K562 (cell line): ENCODE results near the gene SHC1. TPM values are rescaled to one million over a fixed set of nuclear protein-coding genes. Genes with fewer than 3 reads are reported as not detected.

Experiments used
- HDAC2 ChIP-seq: fragments of 450-650 bp; IDR thresholded peaks from 2 replicates; pipeline ENCODE4 v1.6.1; 2016; ENCODE audit warnings: mild to moderate bottlenecking
- KLF13 ChIP-seq: fragments of 450-650 bp; IDR thresholded peaks from 2 replicates; pipeline ENCODE4 v1.6.1; 2016; ENCODE audit warnings: missing genetic modification characterization, low read depth, mild to moderate bottlenecking, missing compliant biosample characterization, moderate library complexity, borderline replicate concordance
- MED1 ChIP-seq: sonication (generic); formaldehyde crosslinking; IDR thresholded peaks from 2 replicates; pipeline ENCODE4 v1.8.1; 2023; ENCODE audit warnings: missing genetic modification reagents, borderline replicate concordance
- NKRF ChIP-seq: fragments of 450-650 bp; IDR thresholded peaks from 2 replicates; pipeline ENCODE4 v1.6.1; 2016; ENCODE audit warnings: borderline replicate concordance
- POLR2H ChIP-seq: IDR thresholded peaks from 2 replicates; pipeline ENCODE4 v1.6.1; 2016; ENCODE audit warnings: missing genetic modification characterization, low read depth, mild to moderate bottlenecking, control low read depth, missing compliant biosample characterization, moderate library complexity
- RB1 ChIP-seq: fragments of 450-650 bp; IDR thresholded peaks from 2 replicates; pipeline ENCODE4 v1.6.1; 2017; ENCODE audit warnings: low read depth, mild to moderate bottlenecking
- ZBTB49 ChIP-seq: sonication (generic); formaldehyde crosslinking; IDR thresholded peaks from 2 replicates; pipeline ENCODE4 v1.8.0; 2022; ENCODE audit warnings: missing genetic modification reagents, mild to moderate bottlenecking, borderline replicate concordance
- ZNF318 ChIP-seq, 2 experiments: fragments of 450-650 bp; IDR thresholded peaks; 2 replicates each; pipeline ENCODE4 v1.6.1; 2016; ENCODE audit warnings: mild to moderate bottlenecking in 2 of 2, borderline replicate concordance in 1 of 2, low read depth in 1 of 2, moderate library complexity in 1 of 2
- ZNF764 ChIP-seq: fragments of 250-450 bp; sonication (Bioruptor Pico); IDR thresholded peaks from 2 replicates; pipeline ENCODE4 v1.4.0; 2020; ENCODE audit warnings: low read depth, mild to moderate bottlenecking, moderate library complexity
- polyA plus RNA-seq, 8 experiments: library from polyadenylated mRNA; depleted of rRNA in 4 of 8; stranded (reverse) in 5 of 8; unstranded in 3 of 8; fragments of >200 nt; fragmentation: Nextera tagmentation in 2 of 8; fragmentation: Illumina TruSeq in 1 of 8; extraction: Ambion mirVana in 2 of 8; extraction: Trizol in 1 of 8; gene quantifications; 2 replicates each; pipeline versions ENCODE4 v1.2.1 to v1.2.3, GENCODE V29; 2011 to 2014; ENCODE audit warnings: inconsistent platforms in 1 of 8, missing spikeins in 1 of 8
- total RNA-seq, 7 experiments: library from RNA; depleted of rRNA in 6 of 7; stranded (reverse); fragments of >200 nt in 6 of 7; fragmentation: Illumina TruSeq in 2 of 7; extraction: Trizol in 2 of 7; gene quantifications; 2 replicates each; pipeline versions ENCODE4 v1.2.1 to v1.2.3, GENCODE V29; 2011 to 2021; ENCODE audit warnings: low replicate concordance in 1 of 7
- TF ChIP-seq, protein P1 (sequence below), 2 experiments: fragments of 450-650 bp in 1 of 2; IDR thresholded peaks; 2 replicates each; pipeline ENCODE4 v1.6.1; 2011 to 2017; ENCODE audit warnings: low read depth in 2 of 2, antibody characterized with exemption in 1 of 2, borderline replicate concordance in 1 of 2, low read length in 1 of 2, mild to moderate bottlenecking in 1 of 2, mixed read lengths in 1 of 2; ENCODE audit not compliant: control insufficient read depth in 1 of 2

SHC1 gene
- total and polyA plus RNA-seq, 9 of the 15 experiments (the other 6 are each of a cell fraction or from before 2014, with no cell fraction given): 4.1 to 113 (median 51.9) TPM

GRCh38 chr1:154974808-154975408, 4.4 kb upstream of the SHC1 start (continued):
- TF ChIP-seq ZNF318 (IDR thresholded peaks at IDR 0.05; ENCODE audit: borderline replicate concordance in 1 of 2, low read depth in 1 of 2): no peak
- TF ChIP-seq MED1 (CRISPR knock-in tag): no peak
- TF ChIP-seq, protein P1, sequence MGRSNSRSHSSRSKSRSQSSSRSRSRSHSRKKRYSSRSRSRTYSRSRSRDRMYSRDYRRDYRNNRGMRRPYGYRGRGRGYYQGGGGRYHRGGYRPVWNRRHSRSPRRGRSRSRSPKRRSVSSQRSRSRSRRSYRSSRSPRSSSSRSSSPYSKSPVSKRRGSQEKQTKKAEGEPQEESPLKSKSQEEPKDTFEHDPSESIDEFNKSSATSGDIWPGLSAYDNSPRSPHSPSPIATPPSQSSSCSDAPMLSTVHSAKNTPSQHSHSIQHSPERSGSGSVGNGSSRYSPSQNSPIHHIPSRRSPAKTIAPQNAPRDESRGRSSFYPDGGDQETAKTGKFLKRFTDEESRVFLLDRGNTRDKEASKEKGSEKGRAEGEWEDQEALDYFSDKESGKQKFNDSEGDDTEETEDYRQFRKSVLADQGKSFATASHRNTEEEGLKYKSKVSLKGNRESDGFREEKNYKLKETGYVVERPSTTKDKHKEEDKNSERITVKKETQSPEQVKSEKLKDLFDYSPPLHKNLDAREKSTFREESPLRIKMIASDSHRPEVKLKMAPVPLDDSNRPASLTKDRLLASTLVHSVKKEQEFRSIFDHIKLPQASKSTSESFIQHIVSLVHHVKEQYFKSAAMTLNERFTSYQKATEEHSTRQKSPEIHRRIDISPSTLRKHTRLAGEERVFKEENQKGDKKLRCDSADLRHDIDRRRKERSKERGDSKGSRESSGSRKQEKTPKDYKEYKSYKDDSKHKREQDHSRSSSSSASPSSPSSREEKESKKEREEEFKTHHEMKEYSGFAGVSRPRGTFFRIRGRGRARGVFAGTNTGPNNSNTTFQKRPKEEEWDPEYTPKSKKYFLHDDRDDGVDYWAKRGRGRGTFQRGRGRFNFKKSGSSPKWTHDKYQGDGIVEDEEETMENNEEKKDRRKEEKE (IDR thresholded peaks at IDR 0.05; ENCODE audit: borderline replicate concordance in 1 of 2, control insufficient read depth in 1 of 2, low read depth in 2 of 2, low read length in 1 of 2): no peak
- TF ChIP-seq KLF13: peak; percentile 78
- no peak for TF ChIP-seq HDAC2
- TF ChIP-seq ZNF764 (CRISPR knock-in tag): no peak
- TF ChIP-seq ZBTB49 (CRISPR knock-in tag): peak; percentile 75; the same call in 1 of the 2 replicates
- peak; percentile 20 for TF ChIP-seq NKRF
- no peak for TF ChIP-seq RB1
- peak; percentile 32 for TF ChIP-seq POLR2H (tag)
